HG02885 (cell line): Measurements from ENCODE around the gene MAP6.
"Not testable (repeated sequence)": the region's sequence is repeated elsewhere in the genome, so short reads cannot be mapped to it uniquely, and the experiment has no call there.

Source experiments
- ATAC-seq: cut with Tn5 transposase; IDR thresholded peaks from one replicate; pipeline ENCODE4 v1.9.1; 2021; ENCODE audit warnings: mild to moderate bottlenecking; ENCODE audit not compliant: unreplicated experiment, poor library complexity

MAP6 gene

DNA sequence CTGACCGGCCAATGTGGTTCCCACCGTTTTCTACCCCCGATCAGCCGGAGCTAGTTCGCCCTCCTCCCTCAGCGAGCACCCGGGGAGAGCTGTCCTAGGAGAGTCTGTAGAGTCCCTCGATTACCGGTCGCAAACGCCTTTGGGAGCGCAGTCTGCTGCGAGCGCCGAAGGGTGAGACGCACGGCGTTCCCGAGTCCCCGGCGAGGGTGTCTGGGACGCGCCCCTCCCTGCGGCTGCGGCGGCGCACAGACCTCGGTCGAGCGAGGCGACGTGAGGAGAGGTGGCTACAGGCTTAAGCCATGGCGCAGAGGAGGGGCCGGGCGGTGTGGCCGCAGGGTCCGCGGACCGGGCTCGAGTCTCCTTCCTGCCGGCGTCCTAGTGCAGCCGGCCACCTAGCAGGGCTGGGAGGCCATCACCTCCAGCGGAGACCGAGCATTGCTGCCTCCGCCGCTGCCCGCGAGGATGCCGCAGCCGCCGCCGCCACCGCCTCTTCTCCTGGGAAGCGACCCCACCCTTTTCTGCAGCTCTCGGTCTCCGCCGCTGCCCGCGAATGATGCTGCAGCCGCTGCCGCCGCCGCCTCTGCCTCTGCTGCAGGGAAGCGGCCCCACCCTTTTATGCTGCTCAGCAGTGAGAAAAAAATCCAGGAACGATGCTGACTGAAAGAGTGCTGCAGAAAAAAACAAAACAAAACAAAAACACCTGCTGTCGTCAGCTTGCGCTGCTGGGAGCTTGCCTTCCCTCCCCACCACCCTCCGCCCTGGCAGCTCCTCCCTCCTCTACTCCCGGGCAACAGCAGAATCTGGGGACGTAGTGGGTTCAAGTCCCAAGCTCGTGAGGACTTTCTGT lies at the start of gene MAP6:
MAP6 (minus strand) TSS at position 588 of the 847 bp plus-strand sequence. CDS start 669 bp downstream, outside the sequence.
- ATAC-seq, result no peak

GRCh38 chr11:75717608-75718418 lies 49.0 kb upstream of the MAP6 start, which contains the start of gene MOGAT2:
Gene MOGAT2 (plus strand): TSS chr11:75717838. CDS start chr11:75717889, 51 bp downstream.
- no peak for ATAC-seq

GRCh38 chr11:75716659-75717058 lies 47.8 kb upstream of the MAP6 start:
- no peak for ATAC-seq

GRCh38 chr11:75715688-75716087 lies 46.9 kb upstream of the MAP6 start:
- no peak for ATAC-seq

DNA sequence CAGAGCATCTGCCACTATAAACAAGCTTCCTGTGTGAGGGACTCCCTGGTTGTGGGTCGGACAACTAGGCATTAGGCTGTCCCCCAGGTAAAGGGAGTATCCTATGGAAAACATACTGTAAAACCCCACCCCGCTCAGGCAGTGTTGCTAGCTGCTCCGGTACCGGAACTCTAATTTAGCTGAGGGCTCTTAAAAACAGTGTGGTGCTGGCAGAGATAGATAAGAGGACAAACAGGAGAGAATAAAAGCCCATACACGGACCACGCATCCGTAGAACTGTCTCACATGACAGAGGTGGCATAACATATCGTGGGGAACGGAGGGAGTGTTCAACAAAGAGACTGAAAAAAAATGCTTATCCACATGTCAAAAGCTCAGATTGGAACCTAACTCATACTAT lies 45.4 kb upstream of the MAP6 start:
- no peak for ATAC-seq

GRCh38 chr11:75706260-75706729 lies 37.5 kb upstream of the MAP6 start:
- ATAC-seq, result peak; percentile 66

- no peak for ATAC-seq
These were observed 36.7 kb upstream of the MAP6 start for GRCh38 chr11:75705541-75705940.

DNA sequence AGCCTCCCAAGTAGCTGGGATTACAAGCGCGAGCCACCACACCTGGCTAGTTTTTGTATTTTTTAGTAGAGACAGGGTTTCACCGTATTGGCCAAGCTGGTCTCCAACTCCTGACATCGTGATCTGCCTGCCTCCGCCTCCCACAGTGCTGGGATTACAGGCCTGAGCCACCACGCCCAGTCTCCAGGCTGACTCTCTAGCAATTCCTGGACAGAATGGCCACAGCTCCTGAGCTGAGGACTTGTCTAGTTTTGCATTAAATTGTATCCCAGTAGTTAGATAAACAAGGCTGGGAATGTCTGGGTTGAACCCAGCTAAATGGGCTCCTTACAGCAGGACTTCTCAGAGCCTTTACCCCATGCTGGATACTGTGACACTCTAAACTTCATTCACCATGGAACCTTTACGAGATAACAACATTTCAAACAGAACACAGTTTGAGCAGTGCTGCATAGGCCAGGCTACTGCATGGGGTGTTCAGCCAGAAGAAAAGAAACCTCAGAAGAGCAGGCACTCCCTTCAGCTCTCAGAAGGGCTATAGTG lies 34.9 kb upstream of the MAP6 start:
- no peak for ATAC-seq

DNA sequence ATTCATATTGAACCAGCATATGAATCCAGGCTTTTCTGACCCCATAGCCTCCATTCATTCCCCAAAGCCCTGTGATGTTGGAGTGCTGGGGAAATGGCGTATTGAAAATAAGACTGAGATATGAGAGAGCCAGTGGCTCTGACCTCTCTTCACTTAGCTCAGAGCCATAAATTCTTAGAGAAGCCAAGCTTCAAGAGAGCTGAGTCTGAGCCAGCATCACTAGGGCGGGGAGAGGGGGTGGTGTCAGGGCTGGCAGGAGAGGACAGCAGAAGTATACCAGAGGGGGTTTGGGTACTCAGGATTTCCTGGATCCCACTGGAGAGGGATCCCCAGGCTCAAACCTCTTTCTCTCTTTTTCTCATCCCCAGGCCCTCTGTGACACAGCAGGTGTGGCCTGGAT lies 32.1 kb upstream of the MAP6 start:
- no peak for ATAC-seq

DNA sequence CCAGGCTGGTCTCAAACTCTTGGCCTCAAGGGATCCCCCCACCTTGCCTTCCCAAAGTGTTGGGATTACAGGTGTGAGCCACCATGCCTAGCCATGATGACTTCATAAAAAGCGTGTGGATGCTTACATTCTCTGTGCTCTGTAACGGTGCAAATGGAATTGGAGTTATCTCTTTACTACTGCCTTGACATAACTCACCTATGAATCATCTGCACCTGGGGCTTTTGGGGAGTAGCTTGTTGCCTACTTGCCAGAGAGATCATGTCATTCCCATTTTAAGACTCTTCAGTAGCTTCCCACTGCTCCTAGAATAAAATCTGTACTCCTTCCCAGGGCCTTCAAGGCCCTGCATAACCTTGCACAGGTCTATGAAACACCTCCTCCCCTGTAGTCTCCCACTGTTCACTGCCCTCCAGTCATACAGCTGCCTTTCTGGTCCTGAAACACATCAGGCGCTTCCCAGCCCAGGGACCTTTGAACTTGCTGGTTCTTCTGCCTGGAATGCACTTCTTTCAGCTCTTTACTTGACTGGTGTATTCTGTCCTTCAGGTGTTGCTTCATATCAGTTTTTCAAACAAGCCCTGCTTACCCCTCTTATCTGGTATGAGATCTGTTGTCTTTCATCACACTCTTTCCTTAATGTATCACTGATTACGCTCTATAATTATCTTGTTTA lies 29.2 kb upstream of the MAP6 start:
- no peak for ATAC-seq

DNA sequence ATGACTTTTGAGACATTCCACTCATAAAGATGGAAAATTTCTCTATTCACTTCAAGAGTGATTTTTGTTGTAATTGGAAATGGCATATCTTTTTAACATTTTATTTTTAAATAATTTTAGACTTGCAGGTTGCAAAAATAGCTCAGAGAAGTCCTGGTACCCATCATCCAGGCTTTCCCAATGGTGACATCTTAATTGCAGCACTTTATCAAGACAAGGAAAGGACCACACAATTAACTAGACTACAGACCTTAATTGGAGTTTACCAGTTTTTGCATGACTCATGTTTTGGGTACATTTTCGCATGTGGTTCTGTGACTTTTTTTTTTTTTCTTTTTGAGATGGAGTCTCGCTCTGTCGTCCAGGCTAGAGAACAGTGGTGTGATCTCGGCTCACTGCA lies 23.0 kb upstream of the MAP6 start:
- ATAC-seq, result no peak

- ATAC-seq, result peak; percentile 63
These were observed 21.2 kb upstream of the MAP6 start for GRCh38 chr11:75689863-75690609.

GRCh38 chr11:75683856-75684255 lies 15.0 kb upstream of the MAP6 start:
- ATAC-seq, result not testable (repeated sequence)

DNA sequence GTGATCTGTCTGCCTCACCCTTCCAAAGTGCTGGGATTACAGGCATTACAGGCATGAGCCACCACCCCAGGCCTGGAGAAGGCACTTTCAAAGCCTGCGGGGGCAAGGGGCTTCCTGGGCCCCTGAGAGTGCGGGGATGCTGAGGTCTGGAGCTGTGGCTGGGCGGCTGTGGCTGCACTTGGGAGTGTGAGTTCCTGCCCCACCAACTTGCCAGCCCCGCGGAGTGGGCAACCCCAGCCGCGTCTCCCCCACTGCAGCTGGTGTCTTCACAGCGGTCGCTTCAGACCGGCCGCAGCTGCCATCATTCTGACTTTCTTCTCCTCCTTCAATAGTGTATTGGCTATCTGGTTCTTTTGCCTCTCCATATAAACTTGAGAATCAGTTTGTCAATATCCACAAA lies 10.7 kb upstream of the MAP6 start:
- ATAC-seq, result no peak

DNA sequence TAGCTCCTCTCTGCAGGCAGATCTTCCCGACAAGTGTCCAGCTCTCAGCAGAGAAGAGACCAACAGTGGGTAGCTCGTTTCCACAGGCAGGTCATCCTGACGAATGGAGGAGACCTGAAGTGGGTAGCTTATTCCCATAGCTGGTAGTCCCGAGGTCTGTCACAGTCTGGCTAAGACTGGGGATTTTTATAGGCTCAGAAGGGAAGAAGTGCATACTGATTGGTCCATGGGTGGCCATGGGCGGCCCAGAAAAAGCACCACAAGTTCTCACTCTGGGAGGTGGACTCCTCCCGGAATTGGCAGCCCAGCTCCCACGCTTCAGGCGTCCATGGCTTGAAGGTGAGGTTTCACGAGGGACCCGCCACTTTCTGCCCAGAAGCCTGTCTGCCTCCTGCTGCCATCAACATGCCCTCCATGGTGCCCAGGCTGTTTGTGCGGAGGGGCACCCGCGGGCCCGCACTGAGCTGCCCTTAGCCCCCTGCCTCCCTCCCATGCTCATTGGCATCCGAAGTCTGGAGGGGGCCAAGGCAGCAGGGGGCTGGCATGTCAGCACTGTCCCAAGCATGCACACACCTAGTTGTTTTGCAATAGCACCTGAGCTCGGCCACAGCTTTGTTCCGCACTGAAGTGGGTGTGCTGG lies 9.9 kb upstream of the MAP6 start:
- ATAC-seq, result no peak

GRCh38 chr11:75677909-75678308 lies 9.1 kb upstream of the MAP6 start:
- no peak for ATAC-seq

- no peak for ATAC-seq
These were observed 8.4 kb upstream of the MAP6 start for GRCh38 chr11:75677275-75677674.

DNA sequence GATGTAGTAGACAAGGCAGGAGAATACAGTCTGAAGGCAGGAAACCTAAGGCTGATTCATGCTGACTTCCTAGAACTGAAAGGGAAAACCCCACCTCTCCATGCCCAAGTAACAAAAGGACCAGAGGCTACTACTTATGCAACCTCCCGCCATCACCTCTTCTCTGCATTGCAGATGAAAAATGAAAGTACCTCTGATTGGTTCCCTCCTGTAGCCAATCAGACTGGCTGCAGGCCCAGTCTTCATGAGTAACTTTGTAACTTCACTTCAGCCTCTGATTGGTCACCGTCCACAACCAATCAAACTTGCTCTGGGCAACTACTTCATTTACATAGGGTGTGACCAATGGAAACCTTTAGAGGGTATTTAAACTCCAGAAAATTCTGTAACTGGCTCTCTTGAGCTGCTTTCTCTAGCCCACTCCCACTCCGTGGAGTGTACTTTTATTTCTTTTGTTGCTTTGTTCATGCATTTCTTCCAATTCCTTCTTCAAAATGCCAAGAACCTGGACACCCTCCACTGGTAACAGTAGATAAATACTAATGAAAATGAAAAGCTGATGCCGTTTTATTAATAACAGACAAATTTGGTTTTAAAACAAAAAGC lies 5.2 kb upstream of the MAP6 start:
- ATAC-seq, result no peak
